NCI-H1092 treated with DMSO at 0.1 percent for 48 hours (cell line): ENCODE measurements around the gene CYFIP1.

Source experiments
- DNase-seq: peaks from one replicate; lab custom pipeline; 2025; lab: John Stamatoyannopoulos, UW

Gene CYFIP1

DNA sequence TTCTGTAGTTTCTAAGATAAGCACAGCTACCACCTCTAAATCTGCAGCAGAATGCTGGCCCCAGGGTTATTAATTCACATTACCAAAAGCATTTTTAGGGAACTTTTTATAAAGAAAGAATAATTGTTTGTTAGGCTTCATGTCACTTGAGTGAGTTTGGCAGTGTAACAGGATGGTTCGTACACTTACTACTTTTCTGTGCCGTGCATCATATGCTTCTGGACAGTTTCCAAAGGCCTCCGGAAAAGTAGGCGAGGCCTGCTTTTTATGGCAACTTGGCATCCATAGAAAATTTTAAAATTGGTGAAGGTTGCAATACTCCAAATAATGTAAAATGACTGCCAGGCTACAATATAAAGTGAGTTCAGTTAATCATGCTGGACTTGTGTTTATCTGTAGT lies 111.7 kb downstream of the CYFIP1 start:
- DNase-seq, result no peak

DNA sequence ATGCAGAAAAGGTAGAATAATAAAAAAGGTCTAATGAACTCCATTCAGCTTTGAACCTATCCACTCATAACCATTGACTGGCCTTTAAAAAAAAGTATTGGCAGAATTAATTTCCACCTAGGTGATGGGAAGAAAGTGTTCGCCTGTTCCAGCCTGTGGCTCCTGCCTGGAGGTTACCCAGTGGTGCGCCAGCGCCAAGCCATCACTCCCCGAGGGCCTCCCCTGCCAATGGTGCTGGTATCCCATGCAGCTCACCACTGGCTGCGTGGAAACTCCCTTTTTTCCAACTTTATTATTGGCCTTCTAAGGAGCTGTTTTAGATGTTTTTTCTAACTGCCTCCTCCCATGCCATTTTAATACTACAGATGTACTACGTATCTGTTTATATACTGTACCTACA lies 112.3 kb downstream of the CYFIP1 start:
- no peak for DNase-seq

DNA sequence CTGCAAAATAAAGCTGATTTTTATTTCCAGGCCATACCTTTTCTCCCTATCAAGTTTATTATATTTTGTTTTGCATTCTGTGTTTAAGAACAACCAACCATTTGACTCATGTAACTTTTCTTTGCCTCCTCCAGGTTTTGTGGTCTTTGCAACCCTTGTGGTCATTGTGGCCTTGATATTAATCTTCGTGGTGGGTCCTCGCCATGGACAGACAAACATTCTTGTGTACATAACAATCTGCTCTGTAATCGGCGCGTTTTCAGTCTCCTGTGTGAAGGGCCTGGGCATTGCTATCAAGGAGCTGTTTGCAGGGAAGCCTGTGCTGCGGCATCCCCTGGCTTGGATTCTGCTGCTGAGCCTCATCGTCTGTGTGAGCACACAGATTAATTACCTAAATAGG lies 114.1 kb downstream of the CYFIP1 start:
- no peak for DNase-seq

DNA sequence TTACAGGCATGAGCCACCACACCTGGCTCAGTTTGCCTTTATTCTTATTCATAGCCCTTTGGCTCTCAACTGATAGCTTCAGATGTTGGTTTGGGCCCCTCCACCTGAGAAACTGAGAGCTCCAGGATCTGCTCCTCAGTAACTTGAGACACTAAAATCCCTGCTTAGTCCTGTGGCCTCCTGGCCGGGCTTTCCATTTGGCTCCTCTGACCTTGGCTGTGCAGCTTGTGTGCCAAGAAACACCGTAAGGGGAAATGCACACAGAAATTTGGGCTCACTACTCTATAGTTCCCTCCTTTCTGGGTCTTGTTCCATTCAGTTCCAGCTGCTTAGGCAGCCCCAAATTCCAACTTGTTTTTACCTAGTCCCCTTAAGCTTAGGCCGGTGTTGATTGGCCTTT lies 116.8 kb downstream of the CYFIP1 start:
- DNase-seq, result no peak

DNA sequence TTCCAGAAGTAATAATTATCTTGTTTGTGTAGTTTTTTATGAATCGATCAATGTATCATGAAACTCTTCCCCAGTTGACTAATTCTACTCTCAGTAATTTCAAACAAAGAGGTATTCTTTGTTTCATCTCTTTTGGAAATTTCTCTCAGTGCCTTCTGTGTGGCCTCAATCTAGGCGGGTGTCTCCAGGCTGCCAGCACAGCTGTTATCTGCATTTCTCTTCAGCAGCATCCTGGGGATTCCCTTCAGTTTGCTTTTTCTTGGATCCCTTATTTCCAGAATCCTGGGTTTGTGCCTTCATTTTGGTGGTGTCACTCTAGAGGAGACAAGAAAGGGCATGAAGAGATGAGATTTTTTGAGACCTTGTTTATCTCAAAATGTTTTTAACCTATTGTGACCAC lies 119.0 kb downstream of the CYFIP1 start:
- no peak for DNase-seq

DNA sequence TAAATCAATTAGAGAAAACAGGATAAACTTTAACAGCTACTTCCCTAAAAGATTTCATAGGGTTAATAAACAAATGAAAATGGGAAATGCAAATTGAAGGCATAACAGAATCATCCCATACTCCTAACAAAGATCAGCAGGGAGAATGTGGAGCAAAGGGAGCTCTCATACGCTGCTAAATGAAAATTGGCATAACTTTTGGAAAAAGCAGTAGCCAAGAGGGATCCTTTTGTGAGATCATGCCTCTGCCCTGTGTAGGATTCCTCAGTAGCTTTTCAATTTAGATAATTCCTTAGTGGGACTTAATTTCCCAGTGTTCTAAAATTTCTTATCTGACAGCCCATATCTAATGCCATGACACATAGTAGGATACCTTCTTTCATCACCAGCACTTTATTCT lies 123.5 kb downstream of the CYFIP1 start:
- DNase-seq, result no peak

DNA sequence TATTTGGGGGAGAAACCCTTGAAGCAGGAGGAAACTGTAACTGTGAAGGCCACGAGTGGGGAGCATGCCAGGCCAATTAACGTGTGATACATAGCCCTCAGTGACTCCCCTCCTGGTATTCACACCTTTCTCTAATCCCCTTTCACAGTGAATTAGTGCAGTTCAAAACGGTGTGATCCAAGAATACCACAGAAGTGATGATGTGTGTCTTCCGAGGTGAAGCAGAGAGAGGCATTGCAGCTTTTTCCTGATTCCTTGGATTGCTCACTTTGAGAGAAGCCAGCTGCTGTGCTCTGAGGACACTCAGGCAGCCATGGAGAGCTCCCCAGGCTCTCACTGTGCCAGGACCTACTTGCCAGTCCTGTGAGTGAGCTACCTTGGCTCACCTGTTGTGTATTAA lies 124.4 kb downstream of the CYFIP1 start:
- no peak for DNase-seq

DNA sequence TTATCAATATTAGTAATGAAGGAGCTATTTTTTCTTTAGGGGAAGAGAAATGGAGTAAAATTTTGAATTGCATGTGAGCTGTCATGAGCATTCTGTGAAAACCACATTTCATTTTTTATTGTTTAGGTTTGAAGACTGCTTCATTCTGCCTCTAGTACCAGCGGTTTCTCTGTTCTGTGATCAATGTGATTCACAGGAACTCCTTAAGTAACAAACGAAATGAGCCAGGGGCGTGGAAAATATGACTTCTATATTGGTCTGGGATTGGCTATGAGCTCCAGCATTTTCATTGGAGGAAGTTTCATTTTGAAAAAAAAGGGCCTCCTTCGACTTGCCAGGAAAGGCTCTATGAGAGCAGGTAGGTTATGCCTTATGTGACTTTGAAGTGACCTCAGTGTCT lies 128.7 kb downstream of the CYFIP1 start:
- no peak for DNase-seq

DNA sequence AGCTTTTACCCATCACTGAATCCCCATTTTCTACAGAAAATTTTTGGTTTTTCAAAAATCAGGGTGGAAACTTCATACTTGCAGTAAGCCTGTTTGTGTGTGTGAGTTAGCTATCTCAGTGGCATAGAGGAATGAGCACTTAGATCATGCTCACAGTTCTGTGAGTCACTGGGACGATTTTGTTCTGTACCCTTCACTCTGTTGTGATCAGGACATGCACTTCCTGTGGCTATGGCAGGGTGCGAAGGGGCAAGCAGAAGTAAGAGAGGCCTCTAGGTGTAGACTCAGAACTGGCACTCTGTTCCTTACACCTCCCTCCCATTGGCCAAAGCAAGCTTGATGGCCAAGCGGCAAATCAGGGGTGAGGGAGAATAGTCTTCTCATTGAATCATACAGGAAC lies 130.1 kb downstream of the CYFIP1 start:
- DNase-seq, result no peak

DNA sequence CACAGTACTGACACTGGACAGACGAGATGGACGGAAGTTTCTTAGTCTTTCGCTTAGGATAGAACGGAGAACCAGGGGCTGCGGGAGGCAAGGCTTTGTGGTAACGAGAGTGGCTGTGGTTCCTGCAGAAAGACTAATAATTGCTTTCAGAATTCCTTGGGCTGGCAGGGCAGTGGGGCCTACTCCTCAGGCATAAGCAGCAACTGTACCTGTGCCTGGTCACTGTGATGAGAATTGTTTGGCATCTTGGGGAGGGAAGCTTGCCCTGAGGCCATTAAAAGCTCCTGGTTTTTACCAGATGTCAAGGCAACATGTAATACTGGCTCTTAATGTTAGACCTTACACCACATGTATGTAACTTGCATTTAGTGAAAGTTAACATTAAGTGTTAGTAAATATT lies 134.1 kb downstream of the CYFIP1 start:
- DNase-seq, result no peak

DNA sequence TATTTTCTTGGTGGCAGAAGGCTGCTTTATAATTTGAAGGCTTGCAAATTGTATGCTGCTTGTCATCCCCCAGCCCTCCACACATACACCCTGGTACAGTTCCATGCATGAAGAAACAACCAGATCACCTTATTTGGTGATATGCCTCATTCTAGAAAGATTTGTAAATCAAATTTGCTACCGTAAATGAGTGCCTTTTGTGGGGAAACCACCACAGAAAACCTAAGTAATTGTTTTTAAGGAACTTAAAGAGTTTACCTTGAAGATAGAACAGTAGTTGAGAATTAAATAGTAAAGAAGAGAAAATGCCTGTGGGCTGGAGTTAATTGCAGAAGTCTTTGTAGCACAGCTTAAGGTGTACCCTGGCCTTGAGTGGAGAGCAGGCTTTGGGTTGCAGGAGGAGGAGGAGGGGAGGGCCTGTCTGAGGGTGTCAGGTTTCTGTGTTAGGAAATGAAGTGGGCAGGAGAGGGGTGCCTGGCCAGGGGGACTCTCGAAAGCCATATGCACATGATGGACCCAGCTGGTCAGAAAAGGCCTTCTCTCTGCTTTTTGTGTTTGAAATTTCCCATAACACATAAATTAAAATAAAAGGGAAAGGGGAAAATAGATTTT lies 134.8 kb downstream of the CYFIP1 start:
- no peak for DNase-seq

DNA sequence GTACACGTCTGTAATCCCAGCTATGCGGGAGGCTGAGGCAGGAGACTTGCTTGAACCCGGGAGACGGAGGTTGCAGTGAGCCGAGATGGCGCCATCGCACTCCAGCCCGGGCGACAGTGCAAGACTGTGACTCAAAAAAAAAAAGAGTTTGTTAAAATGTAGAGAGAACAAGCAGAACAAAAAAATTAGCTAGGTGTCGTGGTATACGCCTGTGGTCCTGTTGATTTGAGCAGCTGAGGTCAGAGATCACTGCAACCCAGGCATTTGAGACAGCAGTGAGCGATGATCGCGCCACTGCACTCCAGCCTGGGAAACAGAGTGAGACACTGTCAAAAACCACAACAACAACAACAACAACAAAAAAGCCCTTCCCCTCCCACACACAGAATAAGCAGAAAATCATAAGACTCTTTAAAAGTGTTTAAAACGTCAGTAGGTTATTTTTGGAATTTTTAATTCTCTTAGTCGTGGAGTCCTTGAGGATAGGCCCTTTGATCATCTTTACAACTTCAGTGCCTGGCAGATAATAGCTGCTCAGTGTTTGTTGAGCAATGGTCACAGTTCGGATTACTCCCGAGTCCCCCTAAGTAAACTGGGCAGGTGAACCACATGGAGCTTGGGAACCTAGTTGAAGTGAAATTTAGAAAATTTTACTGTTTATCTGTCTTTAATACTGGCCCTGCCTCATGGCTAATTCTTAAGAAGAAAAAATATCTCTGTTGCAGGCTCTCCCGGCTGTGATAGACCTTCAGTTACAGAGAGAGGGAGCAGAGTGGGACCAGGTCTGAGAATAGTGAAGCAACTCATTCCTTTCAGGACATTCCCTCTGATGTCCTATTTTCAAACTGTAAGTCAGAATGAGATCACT lies 135.5 kb downstream of the CYFIP1 start:
- no peak for DNase-seq

DNA sequence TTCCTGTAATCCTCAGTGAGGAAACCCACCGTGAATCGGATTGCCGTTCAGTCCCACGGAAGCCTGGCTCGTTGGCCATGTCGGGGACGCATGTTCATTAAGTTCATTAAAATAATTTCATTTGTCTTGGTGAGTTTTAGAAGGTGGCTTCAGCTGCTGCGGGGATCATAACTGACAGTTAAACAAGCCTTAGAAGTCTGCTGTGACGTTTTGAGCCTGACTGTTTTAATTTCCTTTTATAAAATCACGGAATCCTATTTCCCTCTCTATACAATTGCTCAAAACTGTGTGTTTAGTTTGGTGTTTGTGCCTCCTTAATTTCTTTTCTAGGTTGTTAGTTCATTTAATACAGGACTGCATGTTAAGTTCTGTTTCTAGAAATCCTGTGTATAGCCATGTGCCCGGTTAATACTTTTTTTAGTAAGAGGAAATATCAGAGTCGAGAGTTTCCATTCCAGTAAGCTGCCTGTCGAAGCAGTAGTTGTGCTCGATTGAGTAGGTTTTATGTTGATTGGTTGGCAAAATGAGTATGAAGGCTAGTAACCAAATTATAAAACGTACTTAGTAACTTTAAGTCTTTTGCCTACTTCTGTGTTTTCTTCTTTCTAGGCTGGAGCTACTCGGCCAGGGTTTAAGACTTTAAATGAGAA lies 141.0 kb downstream of the CYFIP1 start:
- no peak for DNase-seq

DNA sequence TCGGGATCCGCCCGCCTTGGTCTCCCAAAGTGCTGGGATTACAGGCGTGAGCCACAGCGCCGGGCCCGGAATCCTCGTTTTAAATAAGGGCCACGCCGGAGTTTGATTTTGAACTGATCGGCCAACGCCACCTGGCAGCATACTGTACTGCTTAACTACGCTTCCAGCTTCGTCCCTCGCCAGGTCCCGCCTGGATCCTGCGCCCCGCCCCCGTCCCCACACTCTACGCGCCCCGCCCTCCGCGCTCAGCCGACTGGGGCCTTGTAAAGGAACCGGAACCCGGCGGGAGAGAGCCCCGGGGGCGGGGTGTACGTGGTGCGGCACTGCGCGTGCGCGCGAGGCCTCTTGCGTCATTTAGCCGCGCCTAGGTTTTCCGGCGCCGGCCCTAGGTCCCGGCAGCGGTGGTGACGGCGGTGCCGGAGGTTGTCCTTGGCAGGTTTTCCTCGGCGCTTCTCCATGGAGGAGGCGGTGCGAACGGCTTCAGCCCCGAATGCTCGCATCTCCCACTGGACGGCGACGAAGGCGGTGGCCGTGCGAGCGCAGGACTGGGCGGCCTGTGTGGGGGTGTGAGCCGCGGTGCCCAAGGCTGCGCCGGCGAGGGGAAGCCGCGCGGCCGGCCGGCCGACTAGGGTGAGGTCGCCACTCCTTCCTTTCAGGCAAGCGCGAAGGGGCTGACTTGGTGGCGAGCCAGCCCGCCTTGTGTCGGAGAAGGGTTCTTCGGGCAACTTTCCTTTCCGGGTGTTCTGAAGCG lies 141.7 kb downstream of the CYFIP1 start, which contains the start of gene NIPA2:
Gene NIPA2, plus strand, starts transcription at position 375 of the 751 bp plus-strand sequence. CDS start 13,066 bp downstream, outside the sequence.
- peak; percentile 95 for DNase-seq

DNA sequence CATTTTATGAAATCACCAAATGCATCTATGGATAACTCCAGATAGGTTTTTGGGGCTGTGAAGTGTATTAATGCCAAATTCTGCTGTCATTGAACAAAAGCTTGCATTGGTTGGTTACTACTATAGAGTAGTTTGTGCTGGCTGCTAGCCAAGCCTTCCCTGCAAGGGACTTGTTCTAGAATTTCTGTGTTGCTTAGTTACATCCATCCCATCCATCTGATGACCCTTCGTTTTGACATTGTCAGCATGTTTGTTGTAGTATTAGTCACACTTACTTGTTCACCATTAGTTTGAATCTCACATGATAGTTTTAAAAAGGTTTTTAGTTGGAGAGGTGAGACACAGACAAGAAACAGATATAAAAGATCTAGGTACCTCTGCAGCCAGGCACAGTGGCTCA lies 148.7 kb downstream of the CYFIP1 start:
- DNase-seq, result no peak

DNA sequence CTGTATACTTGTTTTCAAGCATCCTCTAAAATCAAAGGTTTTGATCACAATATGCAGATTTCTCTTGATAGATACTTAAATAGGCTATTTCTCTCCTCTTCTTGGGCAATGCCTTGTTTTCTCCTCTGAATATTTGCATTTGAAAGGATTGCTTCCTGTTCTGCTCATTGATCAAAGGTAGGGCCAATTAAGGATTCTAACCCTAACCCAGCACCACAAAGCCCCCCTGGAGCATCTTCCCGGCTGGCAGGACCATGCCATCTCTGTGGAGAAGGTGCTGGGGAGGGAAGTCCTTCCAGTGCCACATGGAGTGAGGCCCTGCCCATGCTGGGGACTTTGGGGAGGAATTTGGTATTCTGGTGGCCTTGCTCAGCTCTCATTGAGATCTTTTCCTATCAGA lies 153.0 kb downstream of the CYFIP1 start:
- no peak for DNase-seq

DNA sequence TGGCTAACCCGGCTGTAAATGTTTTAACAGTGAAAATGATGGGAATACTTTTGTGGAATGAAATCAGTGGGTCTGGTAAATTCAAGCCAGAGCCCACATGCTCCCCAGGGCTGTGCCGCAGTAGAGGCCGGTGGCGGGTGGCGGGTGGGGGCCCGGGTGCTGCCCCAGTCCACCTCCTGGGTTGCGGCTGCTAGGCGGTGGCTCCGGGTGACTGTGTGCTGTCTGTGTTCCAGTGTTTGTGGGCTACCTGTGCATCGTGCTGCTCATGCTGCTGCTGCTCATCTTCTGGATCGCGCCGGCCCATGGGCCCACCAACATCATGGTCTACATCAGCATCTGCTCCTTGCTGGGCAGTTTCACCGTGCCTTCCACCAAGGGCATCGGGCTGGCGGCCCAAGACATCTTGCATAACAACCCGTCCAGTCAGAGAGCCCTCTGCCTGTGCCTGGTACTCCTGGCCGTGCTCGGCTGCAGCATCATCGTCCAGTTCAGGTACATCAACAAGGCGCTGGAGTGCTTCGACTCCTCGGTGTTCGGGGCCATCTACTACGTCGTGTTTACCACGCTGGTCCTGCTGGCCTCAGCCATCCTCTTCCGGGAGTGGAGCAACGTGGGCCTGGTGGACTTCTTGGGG lies 156.6 kb downstream of the CYFIP1 start:
- DNase-seq, result no peak

DNA sequence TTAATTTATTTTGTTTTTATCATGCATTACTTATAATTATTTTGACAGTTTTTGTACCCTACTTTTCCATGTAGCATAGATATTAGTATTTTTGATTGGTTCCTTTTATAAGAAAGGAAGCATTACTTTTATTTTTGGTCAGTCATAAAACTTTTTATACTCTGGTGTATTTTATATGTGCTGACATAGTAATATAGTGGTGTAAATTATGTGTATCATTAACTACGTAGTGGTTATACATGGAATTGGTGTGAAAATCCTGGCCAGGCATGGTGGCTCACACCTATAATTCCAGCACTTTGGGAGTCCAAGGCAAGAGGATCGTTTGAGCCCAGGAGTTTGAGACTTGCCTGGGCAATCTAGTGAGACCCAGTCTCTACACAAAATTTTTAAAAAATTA lies 160.5 kb downstream of the CYFIP1 start:
- DNase-seq, result no peak
